HG03108 (cell line): Measurements from ENCODE around the gene CDC37L1.
"Not testable (repeated sequence)": the region's sequence is repeated elsewhere in the genome, so short reads cannot be mapped to it uniquely, and the experiment has no call there.

Experiments used
- ATAC-seq: cut with Tn5 transposase; IDR thresholded peaks from one replicate; pipeline ENCODE4 v1.9.1; 2021; ENCODE audit warnings: moderate library complexity; ENCODE audit not compliant: unreplicated experiment

Gene CDC37L1

GRCh38 chr9:4748612-4749011 is 69.2 kb downstream of the CDC37L1 start:
- no peak for ATAC-seq

- ATAC-seq, result no peak
These were observed 70.8 kb downstream of the CDC37L1 start for GRCh38 chr9:4750023-4750673.

- ATAC-seq, result not testable (repeated sequence)
These were observed 75.2 kb downstream of the CDC37L1 start for GRCh38 chr9:4754530-4754929.

- no peak for ATAC-seq
These were observed 75.7 kb downstream of the CDC37L1 start for GRCh38 chr9:4755026-4755609.

- no peak for ATAC-seq
These were observed 77.1 kb downstream of the CDC37L1 start for GRCh38 chr9:4756420-4756819.
